Vagina (tissue), 2 donors: ENCODE data around the gene DTD1. TPM values are rescaled to one million over a fixed set of nuclear protein-coding genes. Genes with fewer than 3 reads are reported as not detected.

Experiments
- DNase-seq, 2 donors: peaks; one replicate each; pipeline ENCODE4 v3.0.0-alpha.2; 2017; ENCODE audit errors: extremely low spot score in 2 of 2
- H3K27ac ChIP-seq: fragments of 200-600 bp; sonication (generic); one replicate; pipeline ENCODE4 v1.5.1; 2019
- H3K27me3 ChIP-seq: fragments of 200-600 bp; sonication (generic); one replicate; pipeline ENCODE4 v1.5.1; 2019
- H3K36me3 ChIP-seq, 2 donors: fragments of 200-600 bp; sonication (generic); one replicate each; pipeline ENCODE4 v1.5.1; 2017 to 2019
- H3K4me1 ChIP-seq: fragments of 200-600 bp; sonication (generic); one replicate; pipeline ENCODE4 v1.5.1; 2019
- H3K4me3 ChIP-seq, 2 donors: fragments of 200-600 bp; sonication (generic); 1 replicate in 1 of 2; 2 replicates in 1 of 2; pipeline ENCODE4 v1.5.1; 2016 to 2019
- H3K9me3 ChIP-seq: fragments of 200-600 bp; sonication (generic); one replicate; pipeline ENCODE4 v1.5.1; 2019
- POLR2A ChIP-seq, 2 donors: fragments of 450-650 bp; IDR thresholded peaks; one replicate each; pipeline ENCODE4 v1.6.1; 2017; ENCODE audit warnings: antibody characterized with exemption in 2 of 2, mild to moderate bottlenecking in 2 of 2, moderate library complexity in 2 of 2
- POLR2AphosphoS5 ChIP-seq, 2 donors: sonication (generic); formaldehyde crosslinking; IDR thresholded peaks; one replicate each; pipeline ENCODE4 v1.9.0; 2017; ENCODE audit warnings: antibody characterized with exemption in 2 of 2, mild to moderate bottlenecking in 2 of 2, low read depth in 1 of 2; ENCODE audit not compliant: insufficient read depth in 1 of 2
- intact Hi-C: fragments of 100-400 bp; cut with DNase I; formaldehyde crosslinking; loops from one replicate; pipeline ENCODE4 v1.15.1; 2023
- total RNA-seq: library from RNA; depleted of rRNA; stranded (reverse); fragments of >200 nt; gene quantifications from one replicate; pipeline ENCODE4 v1.2.3, GENCODE V29; 2016
- TF ChIP-seq, protein P1 (sequence below), 3 experiments: fragments of 450-650 bp in 2 of 3; fragments of 200-600 bp in 1 of 3; sonication (generic) in 1 of 3; IDR thresholded peaks; one replicate each; pipeline ENCODE4 v1.5.1; 2017 to 2019; ENCODE audit warnings: antibody characterized with exemption in 3 of 3, mild to moderate bottlenecking in 2 of 3, moderate library complexity in 2 of 3

Gene DTD1
- total RNA-seq, 1 donor from 2014 or later: 24.1 TPM

DNA sequence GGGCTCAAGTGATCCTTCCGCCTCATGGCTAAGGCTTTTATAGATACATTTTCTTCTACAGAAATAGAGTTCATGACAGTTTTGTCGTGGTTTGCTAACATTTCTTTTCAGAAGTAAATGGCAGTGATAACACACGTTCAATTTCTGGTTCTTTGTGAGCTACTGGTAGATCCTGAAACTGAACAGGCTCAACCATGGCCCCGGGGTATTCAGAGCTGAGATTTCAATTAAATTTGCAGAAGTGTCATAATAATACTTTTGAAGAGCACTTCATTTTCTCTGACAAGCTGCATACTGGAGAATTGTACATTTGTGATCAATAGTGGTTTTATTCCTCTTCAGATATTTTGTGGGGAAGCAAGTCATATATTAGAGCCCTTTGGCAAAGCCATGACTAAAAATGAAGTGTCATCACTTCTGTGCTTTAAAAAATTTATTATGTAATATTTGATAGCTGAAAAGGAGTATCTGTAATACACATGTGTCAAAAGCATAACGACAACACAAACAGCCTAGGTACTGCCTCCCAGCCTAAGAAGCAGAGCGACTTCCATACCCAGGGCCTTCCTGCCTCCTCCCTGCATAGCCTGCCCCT is 141.5 kb downstream of the DTD1 start:
- DNase-seq: no peak
- intact Hi-C loops: no loop called here

DNA sequence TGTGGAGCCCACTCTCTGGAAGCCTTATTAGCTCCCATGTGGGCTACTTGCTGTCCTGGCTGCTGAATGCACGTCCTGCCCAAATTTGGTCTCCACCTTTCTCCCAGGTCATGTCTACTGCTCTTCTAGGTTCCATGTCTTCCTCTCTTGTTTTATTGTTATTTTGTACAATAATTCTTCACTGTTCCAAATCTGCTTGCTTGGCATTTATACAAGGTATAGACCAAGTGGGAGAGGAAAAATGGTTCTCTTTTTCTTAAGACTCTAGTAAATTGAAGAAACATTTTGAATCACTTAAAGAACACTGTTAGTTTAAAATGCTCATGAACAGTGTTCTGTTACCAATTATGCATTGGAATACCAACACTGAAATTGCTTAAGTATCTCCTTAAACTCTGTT is 144.1 kb downstream of the DTD1 start:
- Histone ChIP-seq H3K36me3 (no peaks in the 10 kb centered on the region), H3K9me3 (no peaks in the 10 kb centered on the region), H3K4me3 (no peak overlapping the region), H3K27me3 (no peaks in the 10 kb centered on the region), H3K27ac (no peak overlapping the region), H3K4me1 (peaks cover 11% of the 10 kb centered on the region)
- no peak for DNase-seq
- TF ChIP-seq POLR2A (IDR thresholded peaks at IDR 0.05): no peak
- TF ChIP-seq POLR2AphosphoS5 (IDR thresholded peaks at IDR 0.05; ENCODE audit: insufficient read depth in 1 of 2, low read depth in 1 of 2): no peak
- TF ChIP-seq, protein P1, sequence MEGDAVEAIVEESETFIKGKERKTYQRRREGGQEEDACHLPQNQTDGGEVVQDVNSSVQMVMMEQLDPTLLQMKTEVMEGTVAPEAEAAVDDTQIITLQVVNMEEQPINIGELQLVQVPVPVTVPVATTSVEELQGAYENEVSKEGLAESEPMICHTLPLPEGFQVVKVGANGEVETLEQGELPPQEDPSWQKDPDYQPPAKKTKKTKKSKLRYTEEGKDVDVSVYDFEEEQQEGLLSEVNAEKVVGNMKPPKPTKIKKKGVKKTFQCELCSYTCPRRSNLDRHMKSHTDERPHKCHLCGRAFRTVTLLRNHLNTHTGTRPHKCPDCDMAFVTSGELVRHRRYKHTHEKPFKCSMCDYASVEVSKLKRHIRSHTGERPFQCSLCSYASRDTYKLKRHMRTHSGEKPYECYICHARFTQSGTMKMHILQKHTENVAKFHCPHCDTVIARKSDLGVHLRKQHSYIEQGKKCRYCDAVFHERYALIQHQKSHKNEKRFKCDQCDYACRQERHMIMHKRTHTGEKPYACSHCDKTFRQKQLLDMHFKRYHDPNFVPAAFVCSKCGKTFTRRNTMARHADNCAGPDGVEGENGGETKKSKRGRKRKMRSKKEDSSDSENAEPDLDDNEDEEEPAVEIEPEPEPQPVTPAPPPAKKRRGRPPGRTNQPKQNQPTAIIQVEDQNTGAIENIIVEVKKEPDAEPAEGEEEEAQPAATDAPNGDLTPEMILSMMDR (IDR thresholded peaks at IDR 0.05): no peak
- intact Hi-C loops: no loop called here

More for the DNA sequence above, 141.5 kb downstream of the DTD1 start:
- Histone ChIP-seq H3K9me3 (no peaks in the 10 kb centered on the region), H3K4me3 (no peak overlapping the region), H3K36me3 (no peaks in the 10 kb centered on the region), H3K27ac (no peak overlapping the region), H3K4me1 (peaks cover 6% of the 10 kb centered on the region), H3K27me3 (no peaks in the 10 kb centered on the region)
- TF ChIP-seq POLR2AphosphoS5 (IDR thresholded peaks at IDR 0.05; ENCODE audit: insufficient read depth in 1 of 2, low read depth in 1 of 2) (no peak), POLR2A (IDR thresholded peaks at IDR 0.05) (no peak)
- TF ChIP-seq, protein P1 (IDR thresholded peaks at IDR 0.05): no peak

DNA sequence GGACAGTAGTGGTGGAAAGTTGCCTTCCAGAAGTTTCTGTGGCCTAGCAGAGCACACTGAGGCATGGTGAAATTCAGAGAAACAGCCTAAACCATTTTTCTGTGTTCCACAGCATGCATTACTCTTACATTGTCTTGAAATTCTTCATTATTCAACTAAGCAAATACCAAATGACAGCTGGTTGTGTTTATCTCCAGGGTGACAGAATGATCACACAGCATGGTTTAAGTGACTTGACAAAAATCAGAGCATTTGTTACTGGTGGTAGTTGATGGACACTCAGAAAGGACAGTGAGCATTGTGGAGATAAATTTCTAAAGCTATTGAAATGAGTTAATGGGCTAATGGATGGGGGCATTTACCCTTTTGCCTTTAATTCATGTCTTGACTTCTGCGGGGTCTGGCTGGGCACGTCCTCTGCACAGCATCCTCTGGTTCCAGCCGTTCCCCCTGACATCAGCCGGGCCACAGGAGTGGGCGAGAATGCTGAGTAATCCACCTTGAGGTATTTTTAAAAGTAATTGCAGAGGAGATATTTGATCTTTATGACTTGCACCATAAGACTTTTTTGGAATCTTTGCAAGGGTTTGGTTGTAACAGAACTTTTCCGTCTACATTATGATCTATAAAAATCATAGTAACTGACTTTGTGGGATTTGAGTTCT is 146.8 kb downstream of the DTD1 start:
- intact Hi-C loops: no loop called here
- TF ChIP-seq POLR2AphosphoS5 (IDR thresholded peaks at IDR 0.05; ENCODE audit: insufficient read depth in 1 of 2, low read depth in 1 of 2): no peak
- no peak for TF ChIP-seq POLR2A (IDR thresholded peaks at IDR 0.05)
- TF ChIP-seq, protein P1 (IDR thresholded peaks at IDR 0.05): no peak

DNA sequence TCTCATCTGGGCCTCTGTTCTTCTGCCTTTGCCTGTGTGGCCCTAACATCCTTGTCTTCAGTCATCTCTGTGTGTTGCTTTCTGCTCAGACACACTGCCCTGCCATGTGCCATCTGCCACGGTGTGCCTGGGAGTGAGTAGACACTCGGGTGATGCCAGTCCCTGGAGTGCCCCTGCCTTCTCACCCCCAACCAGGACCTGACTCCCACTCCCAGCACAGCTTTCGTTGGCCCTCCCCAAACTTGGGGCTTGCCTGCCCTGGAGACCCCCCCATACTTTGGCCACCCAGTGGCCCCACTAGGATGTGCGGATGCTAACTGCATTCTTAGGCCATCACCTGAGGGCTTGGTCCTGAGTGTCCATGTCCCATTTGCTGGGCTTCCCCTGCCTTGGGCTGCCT is 149.3 kb downstream of the DTD1 start:
- peak overlapping the region; percentile 49 for H3K27ac ChIP-seq
- TF ChIP-seq POLR2A (IDR thresholded peaks at IDR 0.05): no peak
- TF ChIP-seq, protein P1 (IDR thresholded peaks at IDR 0.05): no peak
- TF ChIP-seq POLR2AphosphoS5 (IDR thresholded peaks at IDR 0.05; ENCODE audit: insufficient read depth in 1 of 2, low read depth in 1 of 2): no peak
- intact Hi-C loops: no loop called here

More for the DNA sequence above, 146.8 kb downstream of the DTD1 start:
- no peak for DNase-seq
- Histone ChIP-seq H3K9me3 (no peaks in the 10 kb centered on the region), H3K27ac (no peak overlapping the region), H3K27me3 (no peaks in the 10 kb centered on the region), H3K4me3 (no peak overlapping the region), H3K36me3 (no peaks in the 10 kb centered on the region), H3K4me1 (peaks cover 32% of the 10 kb centered on the region)

DNA sequence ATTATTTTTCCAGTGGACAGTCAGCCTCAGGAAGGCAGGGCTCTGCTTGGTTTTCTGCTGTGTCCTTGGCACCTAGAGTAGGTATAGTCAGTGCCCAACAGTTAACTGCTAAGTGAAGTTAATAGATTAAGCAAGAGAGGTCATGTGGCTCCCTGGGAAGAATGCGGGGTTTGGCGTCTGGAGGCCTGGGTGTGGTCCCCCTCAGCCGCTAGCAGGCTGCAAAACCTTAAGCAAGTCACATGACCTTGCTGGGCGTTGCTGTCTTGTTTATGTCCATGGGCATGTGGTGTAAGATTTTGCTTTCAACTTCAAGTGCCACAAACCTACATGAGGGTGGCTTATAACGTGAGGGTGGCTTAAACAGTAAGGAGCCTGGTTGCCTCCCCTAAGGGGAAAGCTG is 150.2 kb downstream of the DTD1 start:
- no peak for DNase-seq
- TF ChIP-seq POLR2AphosphoS5 (IDR thresholded peaks at IDR 0.05; ENCODE audit: insufficient read depth in 1 of 2, low read depth in 1 of 2) (no peak), POLR2A (IDR thresholded peaks at IDR 0.05) (no peak)
- TF ChIP-seq, protein P1 (IDR thresholded peaks at IDR 0.05): no peak
- Histone ChIP-seq H3K4me3 (no peak overlapping the region), H3K27me3 (no peaks in the 10 kb centered on the region), H3K27ac (peak overlapping the region; percentile 49), H3K36me3 (no peaks in the 10 kb centered on the region), H3K4me1 (peaks cover 32% of the 10 kb centered on the region), H3K9me3 (no peaks in the 10 kb centered on the region)
- intact Hi-C loops: no loop called here

More for the DNA sequence above, 149.3 kb downstream of the DTD1 start:
- H3K9me3 ChIP-seq: no peaks in the 10 kb centered on the region
- H3K4me1 ChIP-seq: peaks cover 32% of the 10 kb centered on the region
- H3K4me3 ChIP-seq: no peak overlapping the region
- no peak for DNase-seq
- no peaks in the 10 kb centered on the region for H3K27me3 ChIP-seq
- no peaks in the 10 kb centered on the region for H3K36me3 ChIP-seq
